Measurements from ENCODE around the gene SIVA1. TPM values are rescaled to one million over a fixed set of nuclear protein-coding genes. Genes with fewer than 3 reads are reported as not detected.
"Not testable (repeated sequence)": the region's sequence is repeated elsewhere in the genome, so short reads cannot be mapped to it uniquely, and the experiment has no call there.

The SIVA1 gene
- total RNA-seq, 1 donor from 2014 or later, result 47.9 TPM

DNA sequence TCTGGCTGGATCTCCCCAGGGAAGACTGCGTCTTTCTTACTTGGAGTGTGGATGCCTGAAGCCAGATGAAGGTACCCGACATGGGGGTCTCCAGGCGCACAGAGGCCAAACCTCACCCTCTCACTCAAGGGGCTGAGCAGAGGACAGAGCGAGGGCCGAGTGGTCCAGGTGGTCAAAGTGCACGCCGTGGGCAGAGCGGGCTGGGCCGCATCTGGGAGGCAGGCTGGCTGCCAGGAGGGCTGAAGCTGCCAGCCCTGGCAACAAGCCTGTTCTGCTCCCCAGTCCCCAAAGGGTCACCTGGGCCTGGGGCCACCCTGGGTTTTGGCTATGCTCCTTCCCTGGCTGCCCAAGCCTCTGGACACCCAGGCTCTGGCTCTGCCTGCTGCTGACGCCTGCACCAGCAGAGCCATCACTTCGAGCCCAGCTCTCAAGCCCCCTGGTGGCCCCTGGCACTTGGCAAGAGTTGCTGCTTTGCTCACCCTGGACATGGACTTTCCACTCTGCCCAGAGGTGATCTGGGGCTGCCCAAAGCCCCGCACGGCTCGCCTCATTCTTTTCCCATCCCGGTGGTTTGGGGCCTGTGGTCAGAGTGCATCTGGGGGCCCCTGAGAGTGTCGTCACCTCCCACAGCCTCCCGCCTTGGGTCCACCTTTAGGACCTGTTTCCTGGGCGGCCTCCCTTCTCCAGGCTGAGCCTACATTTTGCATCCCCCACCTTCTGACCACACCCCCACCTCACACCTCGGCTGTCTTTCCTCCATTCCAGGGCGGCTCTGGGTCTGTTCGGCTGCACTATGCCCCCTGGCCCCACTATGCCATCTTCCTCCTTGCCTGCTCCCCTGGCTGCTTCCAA lies 26.1 kb upstream of the SIVA1 start:
- no peak for ATAC-seq (ENCODE audit: low read depth)
- CTCF ChIA-PET, result no interaction called here
- POLR2A ChIA-PET, result interaction anchor here (1.3 kb wide), 1 partner anchor 69 kb away, joined by 4 read pairs; no protein-coding TSS in a partner anchor
- Mint-ChIP-seq H3K27ac (no peak overlapping the region), H3K4me3 (no peak overlapping the region), H3K9me3 (no peaks in the 10 kb centered on the region), H3K36me3 (ENCODE audit: low read depth) (no peaks in the 10 kb centered on the region), H3K4me1 (no peaks in the 10 kb centered on the region), H3K27me3 (peaks cover 5% of the 10 kb centered on the region)
- intact Hi-C loops (cut with micrococcal nuclease), result no loop called here
- DNase-seq, result no peak
- TF ChIP-seq, protein P1, sequence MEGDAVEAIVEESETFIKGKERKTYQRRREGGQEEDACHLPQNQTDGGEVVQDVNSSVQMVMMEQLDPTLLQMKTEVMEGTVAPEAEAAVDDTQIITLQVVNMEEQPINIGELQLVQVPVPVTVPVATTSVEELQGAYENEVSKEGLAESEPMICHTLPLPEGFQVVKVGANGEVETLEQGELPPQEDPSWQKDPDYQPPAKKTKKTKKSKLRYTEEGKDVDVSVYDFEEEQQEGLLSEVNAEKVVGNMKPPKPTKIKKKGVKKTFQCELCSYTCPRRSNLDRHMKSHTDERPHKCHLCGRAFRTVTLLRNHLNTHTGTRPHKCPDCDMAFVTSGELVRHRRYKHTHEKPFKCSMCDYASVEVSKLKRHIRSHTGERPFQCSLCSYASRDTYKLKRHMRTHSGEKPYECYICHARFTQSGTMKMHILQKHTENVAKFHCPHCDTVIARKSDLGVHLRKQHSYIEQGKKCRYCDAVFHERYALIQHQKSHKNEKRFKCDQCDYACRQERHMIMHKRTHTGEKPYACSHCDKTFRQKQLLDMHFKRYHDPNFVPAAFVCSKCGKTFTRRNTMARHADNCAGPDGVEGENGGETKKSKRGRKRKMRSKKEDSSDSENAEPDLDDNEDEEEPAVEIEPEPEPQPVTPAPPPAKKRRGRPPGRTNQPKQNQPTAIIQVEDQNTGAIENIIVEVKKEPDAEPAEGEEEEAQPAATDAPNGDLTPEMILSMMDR (IDR thresholded peaks at IDR 0.05), result no peak

DNA sequence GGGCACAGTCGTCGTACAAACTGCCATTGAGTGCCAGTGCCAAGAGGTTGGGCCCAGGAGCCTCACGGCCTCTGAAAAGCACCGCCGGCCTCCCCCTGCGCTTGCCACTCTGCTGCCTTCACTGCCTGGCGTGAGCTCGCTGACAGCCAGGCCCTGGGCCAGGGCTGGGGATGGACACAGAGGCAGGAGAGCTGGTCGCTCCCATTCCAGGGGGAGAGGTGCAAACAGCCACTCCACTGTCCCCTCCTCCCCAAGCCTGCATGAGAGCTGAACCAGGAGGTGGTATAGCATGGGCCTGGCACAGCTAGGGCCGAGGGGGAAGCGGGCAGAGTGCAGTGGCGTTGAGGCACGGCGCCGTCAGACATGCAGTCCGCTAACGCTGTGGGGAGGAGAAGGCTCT lies 24.3 kb upstream of the SIVA1 start:
- Mint-ChIP-seq H3K4me1 (no peaks in the 10 kb centered on the region), H3K27me3 (peaks cover 5% of the 10 kb centered on the region), H3K27ac (no peak overlapping the region), H3K4me3 (no peak overlapping the region), H3K36me3 (ENCODE audit: low read depth) (no peaks in the 10 kb centered on the region), H3K9me3 (no peaks in the 10 kb centered on the region)
- DNase-seq (no peak), ATAC-seq (ENCODE audit: low read depth) (no peak)
- TF ChIP-seq, protein P1 (IDR thresholded peaks at IDR 0.05), result no peak
- ChIA-PET CTCF (no interaction called here), POLR2A (interaction anchor here (1.2 kb wide), 1 partner anchor 24 kb away, joined by 3 read pairs; the partner anchor contains the start of gene SIVA1)
- intact Hi-C loops (cut with micrococcal nuclease), result no loop called here

DNA sequence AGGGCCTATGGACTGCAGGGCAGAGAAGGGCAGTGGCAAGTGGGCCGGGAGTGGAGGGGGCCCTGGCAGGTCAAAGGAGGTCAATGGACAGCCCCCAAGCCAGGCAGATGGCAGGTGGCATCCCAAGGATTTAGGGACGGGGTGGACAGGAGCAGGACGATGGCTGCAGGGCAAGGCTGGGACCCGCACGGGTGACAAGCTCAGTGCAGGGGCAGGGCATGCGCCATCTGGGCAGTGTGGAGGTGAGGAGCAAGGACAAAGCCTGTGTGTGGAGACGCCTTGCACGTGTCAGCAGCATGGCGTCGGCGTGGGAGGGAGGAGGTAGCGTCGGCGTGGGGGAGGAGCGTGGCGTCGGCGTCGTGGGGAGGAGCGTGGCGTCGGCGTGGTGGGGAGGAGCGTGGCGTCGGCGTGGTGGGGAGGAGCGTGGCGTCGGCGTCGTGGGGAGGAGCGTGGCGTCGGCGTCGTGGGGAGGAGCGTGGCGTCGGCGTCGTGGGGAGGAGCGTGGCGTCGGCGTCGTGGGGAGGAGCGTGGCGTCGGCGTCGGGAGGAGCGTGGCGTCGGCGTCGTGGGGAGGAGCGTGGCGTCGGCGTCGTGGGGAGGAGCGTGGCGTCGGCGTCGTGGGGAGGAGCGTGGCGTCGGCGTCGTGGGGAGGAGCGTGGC lies 23.6 kb upstream of the SIVA1 start:
- H3K4me1 Mint-ChIP-seq; CTCF ChIA-PET; H3K27me3 Mint-ChIP-seq; ATAC-seq (ENCODE audit: low read depth); H3K9me3 Mint-ChIP-seq; H3K36me3 Mint-ChIP-seq (ENCODE audit: low read depth); POLR2A ChIA-PET; DNase-seq; H3K27ac Mint-ChIP-seq; H3K4me3 Mint-ChIP-seq; intact Hi-C loops (cut with micrococcal nuclease): not testable (repeated sequence)

DNA sequence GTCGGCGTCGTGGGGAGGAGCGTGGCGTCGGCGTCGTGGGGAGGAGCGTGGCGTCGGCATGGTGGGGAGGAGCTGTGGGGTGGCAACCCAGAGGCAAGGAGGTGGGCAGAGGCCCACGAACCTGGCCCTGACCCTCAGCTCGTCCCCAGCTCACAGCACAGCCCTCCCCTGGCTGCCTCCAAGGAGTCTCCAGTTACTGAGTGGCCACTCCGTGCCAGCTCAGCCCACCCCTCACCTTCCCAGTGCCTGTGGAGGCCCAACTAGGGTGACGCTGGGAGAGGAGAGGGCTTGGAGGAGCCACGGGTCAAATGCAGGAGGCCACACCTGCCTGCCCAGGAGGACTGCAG lies 23.1 kb upstream of the SIVA1 start:
- Mint-ChIP-seq H3K27ac (no peak overlapping the region), H3K27me3 (peaks cover 5% of the 10 kb centered on the region), H3K4me3 (no peak overlapping the region), H3K9me3 (no peaks in the 10 kb centered on the region), H3K4me1 (no peaks in the 10 kb centered on the region), H3K36me3 (ENCODE audit: low read depth) (no peaks in the 10 kb centered on the region)
- intact Hi-C loops (cut with micrococcal nuclease), result no loop called here
- POLR2A ChIA-PET, result no interaction called here
- ATAC-seq (ENCODE audit: low read depth) (no peak), DNase-seq (no peak)
- CTCF ChIA-PET, result no interaction called here
- TF ChIP-seq, protein P1 (IDR thresholded peaks at IDR 0.05), result no peak

DNA sequence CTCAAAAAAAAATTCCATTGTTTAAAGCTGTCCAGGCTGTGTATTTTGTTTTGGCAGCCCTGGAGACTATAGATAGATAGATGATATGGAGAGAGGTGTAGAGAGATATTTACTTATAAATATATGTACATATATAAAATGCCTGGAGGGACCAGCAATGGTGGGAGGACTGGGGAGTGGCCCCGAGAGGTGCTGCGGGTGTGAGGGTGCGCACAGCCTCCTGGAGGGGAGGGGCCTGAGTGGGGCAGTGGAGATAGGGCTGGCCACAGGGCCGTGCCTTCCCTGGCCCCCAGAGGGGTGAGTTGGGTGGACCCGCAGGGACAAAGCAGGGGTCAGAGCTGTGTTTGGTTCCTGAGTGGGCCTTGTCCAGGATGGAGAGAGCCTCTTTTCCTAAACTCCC lies 22.5 kb upstream of the SIVA1 start:
- ATAC-seq (ENCODE audit: low read depth) (no peak), DNase-seq (no peak)
- intact Hi-C loops (cut with micrococcal nuclease), result no loop called here
- Mint-ChIP-seq H3K27me3 (peaks cover 2% of the 10 kb centered on the region), H3K27ac (no peak overlapping the region), H3K4me1 (no peaks in the 10 kb centered on the region), H3K36me3 (ENCODE audit: low read depth) (no peaks in the 10 kb centered on the region), H3K4me3 (no peak overlapping the region), H3K9me3 (no peaks in the 10 kb centered on the region)
- TF ChIP-seq, protein P1 (IDR thresholded peaks at IDR 0.05), result no peak
- ChIA-PET CTCF (no interaction called here), POLR2A (no interaction called here)
